H1 (cell line): ENCODE data around the gene MFSD2A. TPM values are rescaled to one million over a fixed set of nuclear protein-coding genes. Genes with fewer than 3 reads are reported as not detected.
A peak's percentile ranks its signal among the peaks of the same experiment; 100 is the strongest.

Experiments
- CTCF ChIA-PET: fragments of 300-600 bp; sonication (Branson Sonifier 250); formaldehyde crosslinking; loops from one replicate; lab custom pipeline; 2021; ENCODE audit not compliant: partially characterized antibody; lab: Charles Lee
- POLR2A ChIA-PET: fragments of 300-600 bp; sonication (Branson Sonifier 250); formaldehyde crosslinking; loops from one replicate; lab custom pipeline; 2021; ENCODE audit warnings: inconsistent platforms; ENCODE audit not compliant: partially characterized antibody; lab: Charles Lee
- DNase-seq, 2 experiments: peaks; one replicate each; pipeline versions ENCODE4 v3.0.0 to v3.0.0-alpha.2; 2010 to 2022; ENCODE audit warnings: low spot score in 2 of 2, low read depth in 1 of 2, mixed read lengths in 1 of 2
- FAIRE-seq: peaks from 2 replicates; lab custom pipeline; 2011; peaks lifted over from hg19 to GRCh38; lab: Jason Lieb, UNC
- H2AFZ ChIP-seq: 2 replicates; pipeline ENCODE4 v1.8.1; 2012; ENCODE audit warnings: low read length, inconsistent platforms
- H2AK5ac ChIP-seq: 2 replicates; pipeline ENCODE4 v1.6.1; 2013; ENCODE audit warnings: low read depth, low read length
- H2BK120ac ChIP-seq: replicated peaks from 2 replicates; pipeline ENCODE3; 2013; ENCODE audit warnings: low read depth, low read length, inconsistent platforms
- H2BK12ac ChIP-seq: 2 replicates; pipeline ENCODE4 v1.6.1; 2013; ENCODE audit warnings: low read depth, low read length
- H2BK15ac ChIP-seq: 2 replicates; pipeline ENCODE4 v1.6.1; 2013; ENCODE audit warnings: low read length
- H2BK20ac ChIP-seq: 2 replicates; pipeline ENCODE4 v1.6.1; 2013; ENCODE audit warnings: low read length
- H2BK5ac ChIP-seq: 2 replicates; pipeline ENCODE4 v1.6.1; 2013; ENCODE audit warnings: low read depth, low read length
- H3K14ac ChIP-seq: 2 replicates; pipeline ENCODE4 v1.6.1; 2013; ENCODE audit warnings: inconsistent platforms; ENCODE audit not compliant: insufficient read length
- H3K18ac ChIP-seq: 2 replicates; pipeline ENCODE4 v1.6.1; 2013; ENCODE audit warnings: low read length; ENCODE audit errors: extremely low read depth
- H3K23ac ChIP-seq: 2 replicates; pipeline ENCODE4 v1.6.1; 2013; ENCODE audit warnings: inconsistent platforms; ENCODE audit not compliant: insufficient read length
- H3K23me2 ChIP-seq: 2 replicates; pipeline ENCODE4 v1.6.1; 2013; ENCODE audit warnings: low read depth, low read length
- H3K27ac ChIP-seq: 2 replicates; pipeline ENCODE4 v1.6.1; 2011; ENCODE audit warnings: low read depth, low read length, inconsistent platforms
- H3K27me3 ChIP-seq, 4 experiments: replicated peaks in 1 of 4; 1 replicate in 1 of 4; 2 replicates in 3 of 4; pipeline versions ENCODE4 v1.6.1 to v1.8.1; 2011 to 2013; ENCODE audit warnings: low read length in 3 of 4, mild to moderate bottlenecking in 3 of 4, inconsistent platforms in 2 of 4, mixed read lengths in 2 of 4, moderate library complexity in 1 of 4; ENCODE audit not compliant: control insufficient read depth in 3 of 4, insufficient read depth in 3 of 4; ENCODE audit errors: extremely low read depth in 1 of 4
- H3K36me3 ChIP-seq, 4 experiments: 2 replicates each; pipeline versions ENCODE4 v1.6.1 to v1.8.1; 2011 to 2013; ENCODE audit warnings: mild to moderate bottlenecking in 4 of 4, low read length in 3 of 4, moderate library complexity in 2 of 4, control low read depth in 1 of 4, inconsistent platforms in 1 of 4; ENCODE audit not compliant: insufficient read depth in 4 of 4, control insufficient read depth in 2 of 4
- H3K4ac ChIP-seq: replicated peaks from 2 replicates; pipeline ENCODE3; 2013; ENCODE audit warnings: low read length, low read depth, mixed read lengths, inconsistent platforms; ENCODE audit not compliant: insufficient read length
- H3K4me1 ChIP-seq, 4 experiments: replicated peaks in 1 of 4; 1 replicate in 1 of 4; 2 replicates in 3 of 4; pipeline versions ENCODE4 v1.6.1 to v1.8.1; 2011 to 2013; ENCODE audit warnings: low read length in 3 of 4, inconsistent platforms in 2 of 4, mixed read lengths in 1 of 4; ENCODE audit not compliant: insufficient read depth in 4 of 4, control insufficient read depth in 3 of 4
- H3K4me2 ChIP-seq, 2 experiments: 2 replicates each; pipeline versions ENCODE4 v1.6.1 to v1.8.1; 2011 to 2013; ENCODE audit warnings: low read depth in 2 of 2, low read length in 2 of 2, control low read depth in 1 of 2, inconsistent platforms in 1 of 2, mild to moderate bottlenecking in 1 of 2; ENCODE audit not compliant: insufficient read depth in 1 of 2
- H3K4me3 ChIP-seq, 4 experiments: fragments of 200-600, 300-600 bp in 1 of 4; sonication (generic), shearing (Covaris generic), sonication (Bioruptor Twin) in 1 of 4; 2 replicates each; pipeline versions ENCODE4 v1.5.1 to v1.8.1; 2011 to 2016; ENCODE audit warnings: low read length in 4 of 4, low read depth in 3 of 4, control low read depth in 2 of 4, inconsistent platforms in 2 of 4, mild to moderate bottlenecking in 2 of 4, mixed read lengths in 1 of 4, moderate library complexity in 1 of 4; ENCODE audit not compliant: insufficient read depth in 2 of 4; ENCODE audit errors: extremely low read depth in 1 of 4
- H3K56ac ChIP-seq: replicated peaks from 2 replicates; pipeline ENCODE3; 2013; ENCODE audit warnings: low read depth, mild to moderate bottlenecking, mixed read lengths, low read length, inconsistent platforms; ENCODE audit not compliant: insufficient read length
- H3K79me1 ChIP-seq: 2 replicates; pipeline ENCODE4 v1.6.1; 2013; ENCODE audit warnings: low read depth, low read length, control low read depth
- H3K79me2 ChIP-seq, 2 experiments: 2 replicates each; pipeline versions ENCODE4 v1.6.1 to v1.8.1; 2012 to 2013; ENCODE audit warnings: low read length in 2 of 2, mild to moderate bottlenecking in 2 of 2, inconsistent platforms in 1 of 2; ENCODE audit not compliant: insufficient read depth in 2 of 2, control insufficient read depth in 1 of 2
- H3K9ac ChIP-seq, 4 experiments: replicated peaks in 1 of 4; 1 replicate in 1 of 4; 2 replicates in 3 of 4; pipeline versions ENCODE4 v1.6.1 to v1.8.1; 2011 to 2013; ENCODE audit warnings: low read depth in 3 of 4, low read length in 3 of 4, control low read depth in 2 of 4, mild to moderate bottlenecking in 2 of 4, moderate library complexity in 2 of 4, inconsistent platforms in 1 of 4; ENCODE audit errors: extremely low read depth in 1 of 4
- H3K9me3 ChIP-seq, 2 experiments: 2 replicates each; pipeline versions ENCODE4 v1.6.1 to v1.8.1; 2012 to 2013; ENCODE audit warnings: mild to moderate bottlenecking in 2 of 2, moderate library complexity in 2 of 2, control low read depth in 1 of 2, inconsistent platforms in 1 of 2, low read depth in 1 of 2, low read length in 1 of 2, mixed read lengths in 1 of 2; ENCODE audit not compliant: insufficient read depth in 2 of 2
- H4K20me1 ChIP-seq, 2 experiments: replicated peaks in 1 of 2; 2 replicates each; pipeline versions ENCODE3 to v1.8.1; 2011 to 2013; ENCODE audit warnings: inconsistent platforms in 2 of 2, low read length in 2 of 2, mild to moderate bottlenecking in 1 of 2; ENCODE audit not compliant: insufficient read depth in 2 of 2, control insufficient read depth in 1 of 2
- H4K5ac ChIP-seq: 2 replicates; pipeline ENCODE4 v1.6.1; 2013; ENCODE audit warnings: low read length, low read depth, mixed read lengths, inconsistent platforms; ENCODE audit not compliant: insufficient read length
- H4K8ac ChIP-seq: 2 replicates; pipeline ENCODE4 v1.8.0; 2013; ENCODE audit warnings: mild to moderate bottlenecking, moderate library complexity, low read length, inconsistent platforms; ENCODE audit not compliant: insufficient read depth; ENCODE audit errors: extremely low read depth
- H4K91ac ChIP-seq: replicated peaks from 2 replicates; pipeline ENCODE3; 2013; ENCODE audit warnings: low read length, mixed read lengths, inconsistent platforms; ENCODE audit not compliant: insufficient read length
- CHD1 ChIP-seq: IDR thresholded peaks from 2 replicates; pipeline ENCODE4 v1.6.1; 2012; ENCODE audit warnings: low read depth, low read length, improper control_type of control experiment
- MAFK ChIP-seq: IDR thresholded peaks from 2 replicates; pipeline ENCODE4 v1.6.1; 2012; ENCODE audit warnings: low read depth, mild to moderate bottlenecking, improper control_type of control experiment, low read length
- NANOG ChIP-seq: IDR thresholded peaks from 2 replicates; pipeline ENCODE4 v1.6.1; 2011; ENCODE audit warnings: low read length, low read depth, mild to moderate bottlenecking, inconsistent platforms; ENCODE audit not compliant: insufficient read depth, poor library complexity, severe bottlenecking
- RBBP5 ChIP-seq: IDR thresholded peaks from 2 replicates; pipeline ENCODE4 v1.7.1; 2012; ENCODE audit warnings: low read depth, mild to moderate bottlenecking, inconsistent platforms, low read length, moderate library complexity, borderline replicate concordance
- TCF12 ChIP-seq: IDR thresholded peaks from 2 replicates; pipeline ENCODE4 v1.6.1; 2011; ENCODE audit warnings: low read depth, mild to moderate bottlenecking, low read length
- WGBS, 2 experiments: shearing (Covaris generic) in 1 of 2; methylation state at CpG; one replicate each; pipeline versions ENCODE4 v1.1.6 to v1.1.7; 2013 to 2015; ENCODE audit warnings: low lambda C conversion rate in 2 of 2, mixed read lengths in 2 of 2, inconsistent platforms in 1 of 2, low coverage in 1 of 2, missing lambda C conversion rate in 1 of 2; ENCODE audit not compliant: insufficient replicate concordance in 2 of 2, insufficient coverage in 1 of 2, insufficient read length in 1 of 2; ENCODE audit errors: extremely low coverage in 1 of 2, missing lambda C conversion rate in 1 of 2; 5-methylcytosine and 5-hydroxymethylcytosine counted together
- polyA plus RNA-seq, 7 experiments: library from polyadenylated mRNA; depleted of rRNA in 3 of 7; stranded (reverse) in 5 of 7; unstranded in 2 of 7; fragments of >200 nt in 5 of 7; fragments of 200-250 nt in 2 of 7; gene quantifications; 1 replicate in 5 of 7; 2 replicates in 1 of 7; 4 replicates in 1 of 7; pipeline versions ENCODE4 v1.2.1 to v1.2.3, GENCODE V29; 2011 to 2013; ENCODE audit warnings: missing spikeins in 2 of 7, mixed read lengths in 2 of 7
- total RNA-seq: library from RNA; stranded (reverse); fragmentation: NEBNext Ultra II Directional; extraction: Animal tissue kit (Norgen Biotek cat#: 25700); gene quantifications from 2 replicates; pipeline ENCODE4 v1.2.1, GENCODE V29; 2021

The MFSD2A gene
- total and polyA plus RNA-seq, 2 of the 8 experiments (the other 6 are each of a cell fraction or from before 2014, with no cell fraction given), result 18.3 to 25.9 TPM

DNA sequence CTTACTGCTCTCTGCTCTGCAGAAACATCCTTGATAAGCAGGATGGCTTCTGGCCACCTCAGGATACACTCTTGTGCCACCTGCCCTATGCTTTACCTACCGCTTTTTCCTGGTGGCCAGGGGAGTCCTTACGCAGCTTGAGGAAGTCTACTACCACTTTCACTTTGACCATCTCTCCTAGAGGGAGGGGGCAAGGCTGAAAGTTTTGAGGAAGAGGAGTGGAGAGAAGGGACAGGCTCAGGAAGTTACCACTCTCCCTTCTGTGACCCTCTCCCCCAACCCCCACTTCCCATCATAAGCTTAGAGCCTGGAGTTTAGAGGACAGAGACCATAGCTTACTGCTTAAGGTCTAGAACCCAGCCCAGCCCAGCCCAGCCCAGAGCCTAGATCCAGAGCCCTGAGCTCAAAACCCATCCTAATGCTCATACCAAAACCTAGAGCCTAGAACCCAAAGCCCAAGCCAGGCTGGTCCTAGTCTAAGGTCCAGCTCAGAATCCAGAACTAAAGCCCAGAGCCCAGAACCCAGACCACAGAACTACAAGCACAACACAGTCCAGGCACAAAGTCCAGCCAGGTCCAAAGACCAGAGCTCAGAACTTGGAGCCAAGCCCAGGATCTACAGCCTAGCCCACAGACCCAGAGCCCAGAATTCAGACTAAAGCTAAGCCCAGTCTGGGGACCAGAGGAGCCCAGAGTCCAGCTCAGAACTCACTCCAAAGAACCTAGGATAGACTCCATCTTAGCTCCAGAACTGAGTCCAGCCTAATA lies 18.0 kb upstream of the MFSD2A start:
- Histone ChIP-seq H4K8ac (no peak overlapping the region), H3K23ac (no peak overlapping the region), H3K9me3 (no peaks in the 10 kb centered on the region), H4K5ac (no peak overlapping the region), H3K4ac (peak overlapping the region; percentile 48), H2BK20ac (no peak overlapping the region), H4K20me1 (no peaks in the 10 kb centered on the region), H3K79me2 (no peaks in the 10 kb centered on the region), H2BK15ac (no peak overlapping the region; the same call in 1 of the 2 replicates), H2BK5ac (no peak overlapping the region), H3K79me1 (no peaks in the 10 kb centered on the region), H3K36me3 (no peaks in the 10 kb centered on the region), H2AK5ac (no peak overlapping the region), H4K91ac (no peak overlapping the region), H2AFZ (no peak overlapping the region), H3K18ac (no peak overlapping the region), H3K4me3 (no peak overlapping the region), H3K27me3 (no peaks in the 10 kb centered on the region), H3K4me2 (no peak overlapping the region), H3K23me2 (no peaks in the 10 kb centered on the region), H3K56ac (no peak overlapping the region), H2BK12ac (no peak overlapping the region), H3K27ac (no peak overlapping the region), H2BK120ac (no peak overlapping the region), H3K4me1 (no peaks in the 10 kb centered on the region), H3K14ac (no peak overlapping the region), H3K9ac (no peak overlapping the region)
- TF ChIP-seq RBBP5 (no peak), CHD1 (no peak), MAFK (no peak), TCF12 (no peak), NANOG (no peak)
- 92% methylated on average over 2 of the region's 2 CpGs; no CpG with 5 or more reads in 1 of the 2 experiments for WGBS, 2 experiments
- ChIA-PET CTCF (interaction anchor here (0.9 to 2.6 kb wide), 6 partner anchors 10 to 95 kb away, joined by 3 to 30 read pairs (median 5); no protein-coding TSS in a partner anchor), POLR2A (interaction anchor here (1.2 to 2.9 kb wide), 4 partner anchors 13 to 30 kb away, joined by 3 to 10 read pairs (median 5); partner anchors contain the start of gene MFSD2A)
- FAIRE-seq (no peak), DNase-seq (no peak)
